Panc1 (cell line): ENCODE measurements around the gene PTPN23. TPM values are rescaled to one million over a fixed set of nuclear protein-coding genes. Genes with fewer than 3 reads are reported as not detected.

Source experiments
- ATAC-seq: fragments of 200-7000 bp; cut with Tn5 transposase; 2 replicates; pipeline ENCODE4 v1.9.1; 2020; ENCODE audit warnings: mild to moderate bottlenecking, moderate library complexity
- BruUV-seq: library from RNA; stranded (reverse); fragments of 400-500 nt; replicated peaks from 2 replicates; lab custom pipeline; 2021; lab: Mats Ljungman, UMichigan
- CTCF ChIA-PET: fragments of 300-600 bp; sonication (Branson Sonifier 250); formaldehyde crosslinking; loops from one replicate; lab custom pipeline; 2022; ENCODE audit warnings: antibody characterized with exemption; lab: Charles Lee
- POLR2A ChIA-PET: fragments of 300-600 bp; sonication (Branson Sonifier 250); formaldehyde crosslinking; loops from one replicate; lab custom pipeline; 2022; ENCODE audit warnings: antibody characterized with exemption; lab: Charles Lee
- DNase-seq: peaks from one replicate; pipeline ENCODE4 v3.0.0-alpha.2; 2010; ENCODE audit warnings: low read depth, low spot score
- H3K27ac ChIP-seq: 2 replicates; pipeline ENCODE4 v1.5.1; 2011; ENCODE audit warnings: mild to moderate bottlenecking, low read length, inconsistent platforms
- H3K27me3 ChIP-seq: fragments of 200-500 bp; sonication (Bioruptor generic); 2 replicates; pipeline ENCODE4 v1.6.0; 2014; ENCODE audit warnings: low read length, inconsistent platforms; ENCODE audit not compliant: control insufficient read depth, insufficient read depth
- H3K36me3 ChIP-seq: fragments of 200-500 bp; sonication (Bioruptor generic); 2 replicates; pipeline ENCODE4 v1.5.1; 2014; ENCODE audit warnings: inconsistent platforms, mild to moderate bottlenecking, low read length, moderate library complexity; ENCODE audit not compliant: control insufficient read depth, insufficient read depth
- H3K4me1 ChIP-seq: 2 replicates; pipeline ENCODE4 v1.5.1; 2011; ENCODE audit warnings: inconsistent platforms, mild to moderate bottlenecking, low read length, moderate library complexity; ENCODE audit not compliant: control insufficient read depth, insufficient read depth
- H3K4me3 ChIP-seq, 2 experiments: 2 replicates each; pipeline ENCODE4 v1.5.1; 2011 to 2012; ENCODE audit warnings: low read depth in 2 of 2, low read length in 2 of 2, mild to moderate bottlenecking in 2 of 2, inconsistent platforms in 1 of 2, moderate library complexity in 1 of 2
- H3K9me3 ChIP-seq: fragments of 200-500 bp; sonication (Bioruptor generic); 2 replicates; pipeline ENCODE4 v1.5.1; 2014; ENCODE audit warnings: low read depth, mild to moderate bottlenecking, inconsistent platforms, low read length, moderate library complexity; ENCODE audit not compliant: control insufficient read depth, insufficient read depth
- POLR2AphosphoS5 ChIP-seq: IDR thresholded peaks from 2 replicates; pipeline ENCODE4 v1.6.1; 2012; ENCODE audit warnings: mild to moderate bottlenecking, low read depth, low read length, moderate library complexity
- SIN3A ChIP-seq: IDR thresholded peaks from 2 replicates; pipeline ENCODE4 v1.6.1; 2012; ENCODE audit warnings: low read depth, mild to moderate bottlenecking, low read length, moderate library complexity, borderline replicate concordance; ENCODE audit not compliant: insufficient read depth
- TCF7L2 ChIP-seq: IDR thresholded peaks from 2 replicates; pipeline ENCODE4 v1.6.1; 2011; ENCODE audit warnings: mild to moderate bottlenecking, low read depth, low read length, inconsistent platforms
- in situ Hi-C: cut with HindIII; loops from 2 replicates; pipeline ENCODE4 v1.10.0; 2016; ENCODE audit warnings: low sequenced_read_pairs, low pct_unique_long_range_greater_than_20kb
- intact Hi-C: fragments of 100-400 bp; cut with micrococcal nuclease; formaldehyde crosslinking; loops from one replicate; pipeline ENCODE4 v1.10.0; 2022; ENCODE audit not compliant: unreplicated experiment
- total RNA-seq: library from RNA; stranded (reverse); gene quantifications from one replicate; pipeline ENCODE4 v1.2.1, GENCODE V29; 2021; ENCODE audit not compliant: unreplicated experiment
- TF ChIP-seq, protein P1 (sequence below), 2 experiments: IDR thresholded peaks; 2 replicates each; pipeline ENCODE4 v1.6.1; 2011 to 2012; ENCODE audit warnings: low read depth in 2 of 2, control low read depth in 1 of 2, low read length in 1 of 2, mild to moderate bottlenecking in 1 of 2, moderate library complexity in 1 of 2; ENCODE audit not compliant: insufficient read depth in 1 of 2
- TF ChIP-seq, protein P2 (sequence below): fragments of 450-650 bp; IDR thresholded peaks from 2 replicates; pipeline ENCODE4 v1.5.1; 2017; ENCODE audit warnings: mild to moderate bottlenecking

Gene PTPN23
- total RNA-seq, 1 experiment from 2014 or later, result 35.7 TPM

DNA sequence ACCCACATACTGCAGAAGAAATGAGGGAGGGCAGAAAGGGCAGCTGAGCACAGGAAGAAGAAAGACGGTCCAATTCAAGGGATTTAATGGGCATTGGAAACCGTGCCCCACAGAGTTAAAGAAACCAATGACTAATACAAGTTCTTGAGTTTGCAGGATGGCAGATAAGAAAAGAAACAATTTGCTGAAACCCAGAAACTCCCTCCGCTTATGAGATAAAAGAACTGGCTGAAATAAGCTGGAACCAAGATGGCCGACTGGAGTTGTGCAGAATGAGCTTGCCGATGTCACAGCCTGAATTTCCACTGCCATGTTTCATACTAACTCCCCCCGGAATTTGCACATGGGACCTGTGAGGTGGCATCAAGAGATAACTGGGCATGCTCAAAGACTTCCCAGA, 47.8 kb downstream of the PTPN23 start:
- no peak for ATAC-seq

DNA sequence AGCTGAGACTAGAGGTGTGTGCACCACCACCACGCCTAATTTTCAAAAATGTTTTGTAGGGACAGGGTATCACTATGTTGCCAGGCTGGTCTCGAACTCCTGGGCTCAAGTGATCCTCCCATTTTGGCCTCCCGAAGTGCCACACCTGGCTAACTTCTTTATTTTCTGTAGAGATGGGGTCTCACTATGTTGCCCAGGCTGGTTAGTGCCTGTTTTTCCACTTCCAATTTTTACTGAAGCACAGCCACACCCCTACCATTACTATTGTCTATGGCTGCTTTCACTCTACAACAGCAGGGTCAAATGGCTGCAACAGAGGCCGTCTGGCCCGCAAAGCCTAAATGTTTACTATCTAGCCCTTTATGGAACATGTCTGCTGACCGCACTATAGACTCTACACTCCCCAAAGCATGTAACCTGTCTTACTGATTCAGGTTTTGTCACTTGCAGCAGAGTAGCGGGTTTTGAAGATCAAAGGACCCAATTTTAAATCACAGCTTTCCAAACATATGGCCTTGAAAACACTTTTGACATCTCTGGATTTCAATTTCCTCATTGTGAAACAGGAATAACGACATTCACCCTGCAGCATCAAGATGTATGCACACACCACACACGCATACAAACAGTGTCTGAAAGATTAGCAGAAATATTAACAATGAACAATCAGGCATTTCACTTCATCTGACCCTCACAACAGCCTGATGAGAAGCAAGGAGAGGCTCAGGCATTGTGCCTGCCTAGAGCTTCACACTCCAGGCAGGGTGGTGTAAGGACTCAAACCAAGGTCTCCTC, 48.9 kb downstream of the PTPN23 start:
- no peaks in the 10 kb centered on the region for H3K27me3 ChIP-seq
- CTCF ChIA-PET, result no interaction called here
- intact Hi-C loops, result loop anchor here (10.0 kb wide), 1 partner anchor 45 kb away; the partner anchor contains the start of gene SCAP

More for the DNA sequence above, 47.8 kb downstream of the PTPN23 start:
- no peaks in the 10 kb centered on the region for H3K9me3 ChIP-seq
- H3K27ac ChIP-seq, result no peak overlapping the region
- no peaks in the 10 kb centered on the region for H3K27me3 ChIP-seq
- no peaks in the 10 kb centered on the region; the same call in 1 of the 2 replicates for H3K36me3 ChIP-seq
- no peaks in the 10 kb centered on the region for H3K4me1 ChIP-seq
- ChIA-PET CTCF (no interaction called here), POLR2A (interaction anchor here (0.6 kb wide), 1 partner anchor 12 kb away, joined by 3 read pairs; no protein-coding TSS in a partner anchor)
- intact Hi-C loops (loop anchor here (10.0 kb wide), 1 partner anchor 46 kb away; the partner anchor contains the start of gene SCAP), in situ Hi-C loops (no loop called here)
- DNase-seq, result no peak
- TF ChIP-seq TCF7L2 (no peak), SIN3A (no peak), POLR2AphosphoS5 (no peak)
- TF ChIP-seq, protein P1, sequence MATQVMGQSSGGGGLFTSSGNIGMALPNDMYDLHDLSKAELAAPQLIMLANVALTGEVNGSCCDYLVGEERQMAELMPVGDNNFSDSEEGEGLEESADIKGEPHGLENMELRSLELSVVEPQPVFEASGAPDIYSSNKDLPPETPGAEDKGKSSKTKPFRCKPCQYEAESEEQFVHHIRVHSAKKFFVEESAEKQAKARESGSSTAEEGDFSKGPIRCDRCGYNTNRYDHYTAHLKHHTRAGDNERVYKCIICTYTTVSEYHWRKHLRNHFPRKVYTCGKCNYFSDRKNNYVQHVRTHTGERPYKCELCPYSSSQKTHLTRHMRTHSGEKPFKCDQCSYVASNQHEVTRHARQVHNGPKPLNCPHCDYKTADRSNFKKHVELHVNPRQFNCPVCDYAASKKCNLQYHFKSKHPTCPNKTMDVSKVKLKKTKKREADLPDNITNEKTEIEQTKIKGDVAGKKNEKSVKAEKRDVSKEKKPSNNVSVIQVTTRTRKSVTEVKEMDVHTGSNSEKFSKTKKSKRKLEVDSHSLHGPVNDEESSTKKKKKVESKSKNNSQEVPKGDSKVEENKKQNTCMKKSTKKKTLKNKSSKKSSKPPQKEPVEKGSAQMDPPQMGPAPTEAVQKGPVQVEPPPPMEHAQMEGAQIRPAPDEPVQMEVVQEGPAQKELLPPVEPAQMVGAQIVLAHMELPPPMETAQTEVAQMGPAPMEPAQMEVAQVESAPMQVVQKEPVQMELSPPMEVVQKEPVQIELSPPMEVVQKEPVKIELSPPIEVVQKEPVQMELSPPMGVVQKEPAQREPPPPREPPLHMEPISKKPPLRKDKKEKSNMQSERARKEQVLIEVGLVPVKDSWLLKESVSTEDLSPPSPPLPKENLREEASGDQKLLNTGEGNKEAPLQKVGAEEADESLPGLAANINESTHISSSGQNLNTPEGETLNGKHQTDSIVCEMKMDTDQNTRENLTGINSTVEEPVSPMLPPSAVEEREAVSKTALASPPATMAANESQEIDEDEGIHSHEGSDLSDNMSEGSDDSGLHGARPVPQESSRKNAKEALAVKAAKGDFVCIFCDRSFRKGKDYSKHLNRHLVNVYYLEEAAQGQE (IDR thresholded peaks at IDR 0.05; ENCODE audit: insufficient read depth in 1 of 2, low read depth in 2 of 2, low read length in 1 of 2), result no peak
- TF ChIP-seq, protein P2, sequence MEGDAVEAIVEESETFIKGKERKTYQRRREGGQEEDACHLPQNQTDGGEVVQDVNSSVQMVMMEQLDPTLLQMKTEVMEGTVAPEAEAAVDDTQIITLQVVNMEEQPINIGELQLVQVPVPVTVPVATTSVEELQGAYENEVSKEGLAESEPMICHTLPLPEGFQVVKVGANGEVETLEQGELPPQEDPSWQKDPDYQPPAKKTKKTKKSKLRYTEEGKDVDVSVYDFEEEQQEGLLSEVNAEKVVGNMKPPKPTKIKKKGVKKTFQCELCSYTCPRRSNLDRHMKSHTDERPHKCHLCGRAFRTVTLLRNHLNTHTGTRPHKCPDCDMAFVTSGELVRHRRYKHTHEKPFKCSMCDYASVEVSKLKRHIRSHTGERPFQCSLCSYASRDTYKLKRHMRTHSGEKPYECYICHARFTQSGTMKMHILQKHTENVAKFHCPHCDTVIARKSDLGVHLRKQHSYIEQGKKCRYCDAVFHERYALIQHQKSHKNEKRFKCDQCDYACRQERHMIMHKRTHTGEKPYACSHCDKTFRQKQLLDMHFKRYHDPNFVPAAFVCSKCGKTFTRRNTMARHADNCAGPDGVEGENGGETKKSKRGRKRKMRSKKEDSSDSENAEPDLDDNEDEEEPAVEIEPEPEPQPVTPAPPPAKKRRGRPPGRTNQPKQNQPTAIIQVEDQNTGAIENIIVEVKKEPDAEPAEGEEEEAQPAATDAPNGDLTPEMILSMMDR, result no peak
- BruUV-seq, result no TSS peak
- no peak overlapping the region for H3K4me3 ChIP-seq

More for the DNA sequence above, 48.9 kb downstream of the PTPN23 start:
- H3K4me1 ChIP-seq, result no peaks in the 10 kb centered on the region
- no peak for DNase-seq
- no peak overlapping the region for H3K4me3 ChIP-seq
- POLR2A ChIA-PET, result no interaction called here
- in situ Hi-C loops, result no loop called here
- H3K27ac ChIP-seq, result no peak overlapping the region
- no peaks in the 10 kb centered on the region for H3K9me3 ChIP-seq
- no peaks in the 10 kb centered on the region; the same call in 1 of the 2 replicates for H3K36me3 ChIP-seq
- no peak for ATAC-seq
- BruUV-seq, result no TSS peak
- TF ChIP-seq TCF7L2, result no peak
- TF ChIP-seq, protein P2, result no peak
- TF ChIP-seq SIN3A, result no peak
- TF ChIP-seq, protein P1 (IDR thresholded peaks at IDR 0.05; ENCODE audit: insufficient read depth in 1 of 2, low read depth in 2 of 2, low read length in 1 of 2), result no peak
- no peak for TF ChIP-seq POLR2AphosphoS5
